Measurements from ENCODE around the gene KCNJ16. TPM values are rescaled to one million over a fixed set of nuclear protein-coding genes. Genes with fewer than 3 reads are reported as not detected.

The KCNJ16 gene
- total RNA-seq, 1 donor from 2014 or later: not detected

DNA sequence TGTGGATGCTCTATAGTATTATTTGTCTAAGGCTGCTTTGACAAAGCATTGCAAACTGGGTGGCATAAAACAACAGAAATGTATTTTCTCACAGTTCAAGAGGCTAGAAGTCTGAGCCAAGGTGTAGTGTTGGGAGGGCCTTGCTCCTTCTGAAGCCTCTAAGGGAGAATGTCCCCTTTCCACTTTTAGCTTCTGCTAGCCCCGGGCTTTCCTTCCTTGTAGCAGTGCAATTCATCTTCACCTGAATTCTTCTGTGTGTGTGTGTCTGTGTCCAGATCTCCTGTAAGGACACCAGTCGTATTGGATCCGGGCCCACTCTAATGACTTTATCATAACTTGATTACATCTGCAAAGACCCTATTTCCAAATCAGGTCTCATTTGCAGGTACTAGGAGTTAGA, 18.1 kb downstream of the KCNJ16 start:
- H3K36me3 ChIP-seq (ENCODE audit: control insufficient read depth, insufficient read depth, low read length): no peaks in the 10 kb centered on the region
- FAIRE-seq: no peak
- no peak for TF ChIP-seq CTCF (IDR thresholded peaks at IDR 0.05; ENCODE audit: insufficient read depth, low read length, severe bottlenecking)

DNA sequence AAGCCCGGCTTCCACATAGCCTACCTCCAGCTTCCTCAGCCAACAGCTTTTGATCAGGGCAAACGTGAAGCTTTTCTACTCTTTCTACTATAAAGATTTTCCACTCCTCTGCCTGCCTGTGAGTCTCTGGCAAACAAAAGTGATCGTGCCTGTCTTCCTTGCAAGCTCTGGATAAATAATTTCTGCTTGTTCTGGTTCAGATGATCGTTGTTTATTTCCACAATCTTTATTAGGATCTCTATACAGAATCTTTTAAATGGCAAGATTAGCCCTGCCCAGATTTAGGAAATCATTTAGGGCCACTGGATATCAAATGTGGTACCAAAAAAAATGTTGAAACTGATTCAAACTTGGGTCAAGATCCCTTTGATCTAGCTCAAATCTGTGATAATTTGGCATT, 20.4 kb downstream of the KCNJ16 start:
- no peak for DNase-seq (ENCODE audit: low read depth)
- no peaks in the 10 kb centered on the region for H3K36me3 ChIP-seq (ENCODE audit: control insufficient read depth, insufficient read depth, low read length)
- FAIRE-seq: no peak
- H3K27me3 ChIP-seq (ENCODE audit: control insufficient read depth, insufficient read depth, low read length): no peaks in the 10 kb centered on the region
- no peak overlapping the region for H3K4me3 ChIP-seq (ENCODE audit: low read depth, low read length)
- no peak for TF ChIP-seq CTCF (IDR thresholded peaks at IDR 0.05; ENCODE audit: insufficient read depth, low read length, severe bottlenecking)

More for the DNA sequence above, 18.1 kb downstream of the KCNJ16 start:
- DNase-seq (ENCODE audit: low read depth): no peak
- Histone ChIP-seq H3K27me3 (ENCODE audit: control insufficient read depth, insufficient read depth, low read length) (no peaks in the 10 kb centered on the region), H3K4me3 (ENCODE audit: low read depth, low read length) (no peak overlapping the region)

DNA sequence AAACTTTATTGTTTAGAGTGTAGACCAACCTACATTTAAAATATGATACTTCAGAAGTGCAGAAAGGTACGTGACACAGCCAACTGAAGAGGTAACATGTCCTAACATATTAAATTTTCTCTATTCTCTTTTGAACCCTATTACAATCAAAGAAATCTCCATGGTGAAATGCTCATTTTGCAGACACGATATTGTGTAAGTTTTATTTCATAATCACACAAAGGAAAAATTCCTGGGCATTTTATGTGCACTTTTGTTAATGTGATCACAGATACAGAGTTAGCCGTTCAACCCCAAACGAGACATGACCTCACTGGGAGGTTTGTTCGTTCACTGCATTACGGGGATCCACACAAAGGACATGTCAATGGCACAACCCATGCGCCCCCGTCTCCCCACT, 21.8 kb downstream of the KCNJ16 start:
- Histone ChIP-seq H3K4me3 (ENCODE audit: low read depth, low read length) (no peak overlapping the region), H3K27me3 (ENCODE audit: control insufficient read depth, insufficient read depth, low read length) (no peaks in the 10 kb centered on the region), H3K36me3 (ENCODE audit: control insufficient read depth, insufficient read depth, low read length) (no peaks in the 10 kb centered on the region)
- FAIRE-seq: no peak
- TF ChIP-seq CTCF (IDR thresholded peaks at IDR 0.05; ENCODE audit: insufficient read depth, low read length, severe bottlenecking): no peak
- DNase-seq (ENCODE audit: low read depth): peak; percentile 57

DNA sequence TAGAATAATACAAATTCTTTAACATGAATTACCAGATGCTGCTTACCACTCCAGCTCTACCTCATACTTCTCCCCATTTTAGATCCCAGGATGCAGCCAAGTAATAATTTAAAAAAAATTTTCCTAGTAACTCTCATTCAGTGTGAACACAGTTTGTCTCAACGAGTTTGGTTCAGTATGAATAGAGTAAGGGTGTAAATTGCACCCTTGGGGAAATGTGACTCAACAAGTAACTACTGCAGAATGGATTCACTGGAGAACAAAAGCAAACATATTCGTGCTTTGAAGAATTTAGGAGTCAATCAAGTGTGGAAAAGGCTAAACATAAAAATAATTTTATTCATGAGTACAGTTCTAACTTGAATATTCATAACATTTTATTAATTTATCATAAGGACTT, 23.0 kb downstream of the KCNJ16 start:
- no peak for FAIRE-seq
- TF ChIP-seq CTCF (IDR thresholded peaks at IDR 0.05; ENCODE audit: insufficient read depth, low read length, severe bottlenecking): no peak

DNA sequence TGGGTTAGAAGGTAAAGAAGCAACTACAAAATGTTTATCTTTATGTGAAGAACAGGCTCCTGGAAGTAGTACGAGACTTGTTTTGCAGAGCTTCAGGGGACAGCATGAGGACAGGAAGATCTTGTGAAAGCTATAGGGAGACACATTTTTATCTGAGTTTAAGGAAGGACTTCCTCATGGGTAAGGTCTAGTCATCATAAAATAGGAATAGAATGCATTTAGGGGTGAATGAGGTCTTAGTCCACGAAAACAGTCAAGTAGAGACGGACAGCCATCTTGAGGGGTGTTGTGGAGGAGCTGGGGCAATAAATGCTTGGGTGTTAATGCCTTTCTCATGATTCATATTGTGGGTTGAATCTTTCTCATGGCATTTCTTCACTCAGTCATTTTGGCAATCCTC, 24.3 kb downstream of the KCNJ16 start:
- no peak for FAIRE-seq
- H3K4me3 ChIP-seq (ENCODE audit: low read depth, low read length): no peak overlapping the region

More for the DNA sequence above, 23.0 kb downstream of the KCNJ16 start:
- Histone ChIP-seq H3K27me3 (ENCODE audit: control insufficient read depth, insufficient read depth, low read length) (no peaks in the 10 kb centered on the region), H3K36me3 (ENCODE audit: control insufficient read depth, insufficient read depth, low read length) (no peaks in the 10 kb centered on the region), H3K4me3 (ENCODE audit: low read depth, low read length) (no peak overlapping the region)
- DNase-seq (ENCODE audit: low read depth): peak; percentile 61

More for the DNA sequence above, 24.3 kb downstream of the KCNJ16 start:
- no peaks in the 10 kb centered on the region for H3K27me3 ChIP-seq (ENCODE audit: control insufficient read depth, insufficient read depth, low read length)
- H3K36me3 ChIP-seq (ENCODE audit: control insufficient read depth, insufficient read depth, low read length): no peaks in the 10 kb centered on the region
- no peak for DNase-seq (ENCODE audit: low read depth)
- no peak for TF ChIP-seq CTCF (IDR thresholded peaks at IDR 0.05; ENCODE audit: insufficient read depth, low read length, severe bottlenecking)
